Measurements from ENCODE around the gene SFTA2.
A peak's percentile ranks its signal among the peaks of the same experiment; 100 is the strongest.

Gene SFTA2

DNA sequence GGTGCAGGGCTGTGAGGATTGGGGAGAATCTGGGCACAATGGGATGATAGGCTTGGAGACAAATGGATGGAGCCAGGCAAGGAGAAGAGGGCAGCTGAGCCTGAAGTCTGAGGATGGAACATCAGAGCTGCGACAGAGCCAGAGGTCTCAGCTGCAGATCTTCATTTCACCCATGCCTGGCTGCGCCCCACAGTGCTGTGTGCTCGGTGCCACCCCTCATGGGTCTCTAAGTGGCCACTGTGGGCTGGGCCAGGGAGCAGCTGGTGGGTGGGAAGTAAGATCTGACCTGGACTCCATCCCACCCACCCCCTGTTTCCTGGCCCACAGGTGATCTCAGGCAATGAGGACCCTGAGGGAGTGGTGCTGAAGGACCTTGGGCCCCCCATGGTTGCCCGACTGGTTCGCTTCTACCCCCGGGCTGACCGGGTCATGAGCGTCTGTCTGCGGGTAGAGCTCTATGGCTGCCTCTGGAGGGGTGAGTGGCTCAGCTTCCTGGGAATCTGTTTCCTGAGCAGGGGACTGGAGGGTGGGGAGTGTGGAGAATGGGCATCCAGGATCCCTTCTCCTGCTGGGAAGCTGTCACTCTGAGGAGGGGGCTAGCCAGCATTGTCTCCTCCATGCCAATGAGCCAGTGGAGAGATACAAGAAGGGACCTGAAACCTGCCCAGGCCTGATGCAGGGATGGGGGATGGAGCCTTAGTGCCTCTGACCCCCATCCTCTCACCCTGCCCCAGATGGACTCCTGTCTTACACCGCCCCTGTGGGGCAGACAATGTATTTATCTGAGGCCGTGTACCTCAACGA, 41.1 kb downstream of the SFTA2 start:
- DNase-seq (ENCODE audit: low read depth in 2 of 2): no peak

DNA sequence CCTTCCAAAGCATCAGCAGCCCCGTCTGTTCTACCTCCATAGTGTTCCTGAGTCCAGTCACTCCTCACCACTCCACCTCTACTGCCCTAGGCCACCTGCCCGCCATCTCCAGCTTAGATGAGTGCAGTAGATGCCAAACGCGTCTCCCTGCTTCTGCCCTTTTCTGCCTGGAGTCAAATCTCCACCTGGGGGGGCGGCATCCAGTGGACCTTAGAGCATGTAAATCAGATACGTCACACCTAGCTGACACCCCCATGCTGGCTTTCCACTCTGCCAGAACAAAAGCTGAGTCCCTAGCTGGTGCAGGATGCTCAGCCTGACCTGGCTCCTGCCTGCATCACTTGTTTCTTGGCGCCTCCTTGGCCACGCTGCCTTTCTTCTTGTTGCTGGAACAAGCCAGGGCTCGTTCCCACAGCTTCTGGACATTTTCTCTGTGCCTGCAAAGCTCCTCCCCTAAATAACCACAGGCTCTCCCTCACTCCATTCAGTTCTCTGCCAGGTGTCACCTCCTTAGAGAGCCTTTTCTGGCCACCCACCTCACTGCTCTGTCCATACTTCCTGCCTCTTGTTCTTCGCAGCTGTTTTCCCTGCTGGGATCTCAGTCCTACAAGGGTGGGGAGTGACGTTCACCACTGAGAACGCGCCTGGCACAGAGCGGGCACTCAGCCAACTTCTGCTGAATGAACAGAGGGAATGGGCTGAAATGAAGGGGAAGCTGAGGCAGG, 41.9 kb downstream of the SFTA2 start:
- no peak for DNase-seq (ENCODE audit: low read depth in 2 of 2)

GRCh38 chr6:30889496-30889885, 42.5 kb downstream of the SFTA2 start:
- no peak for DNase-seq (ENCODE audit: low read depth in 2 of 2)

- DNase-seq (ENCODE audit: low read depth in 2 of 2): no peak
These were observed 43.0 kb downstream of the SFTA2 start for GRCh38 chr6:30888816-30889495.

DNA sequence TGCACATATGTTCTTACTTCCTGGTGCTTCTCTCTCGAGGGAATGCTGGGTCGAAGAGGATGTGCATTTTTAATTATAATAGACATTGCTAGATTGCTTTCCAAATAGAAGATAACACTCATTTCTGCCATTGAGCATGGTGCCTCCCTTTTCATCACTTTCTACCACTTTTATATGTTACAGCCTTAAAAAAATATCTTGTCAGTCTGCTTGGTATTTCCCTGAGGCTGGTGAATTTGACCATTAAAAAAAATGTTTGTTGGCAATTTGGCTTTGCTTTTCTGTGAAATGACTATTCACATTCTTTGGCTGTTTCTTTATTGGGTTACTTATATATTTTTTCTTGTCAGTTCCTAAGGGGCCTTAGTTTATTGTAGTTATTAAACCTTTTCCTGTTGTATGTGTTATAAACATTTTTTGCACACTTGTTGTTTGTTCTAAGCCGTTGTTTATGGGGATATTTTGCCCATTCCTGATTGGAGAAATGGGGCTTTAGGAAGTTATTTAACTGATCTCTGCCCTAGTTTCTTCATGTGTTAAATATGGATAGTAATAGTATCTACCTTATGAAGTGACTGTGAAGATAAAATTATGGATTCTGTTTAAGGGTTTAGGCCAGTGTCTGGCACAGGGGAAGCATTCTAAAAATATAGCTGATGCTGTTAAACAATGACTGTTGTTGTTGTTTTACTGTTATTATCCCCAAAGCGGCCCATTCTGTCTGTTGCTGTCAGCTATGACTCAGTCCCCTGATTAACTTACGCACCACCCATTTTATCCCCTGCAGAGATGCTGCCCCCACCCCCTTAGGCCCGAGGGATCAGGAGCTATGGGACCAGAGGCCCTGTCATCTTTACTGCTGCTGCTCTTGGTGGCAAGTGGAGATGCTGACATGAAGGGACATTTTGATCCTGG, 43.8 kb downstream of the SFTA2 start:
- DNase-seq (ENCODE audit: low read depth in 2 of 2): no peak

DNA sequence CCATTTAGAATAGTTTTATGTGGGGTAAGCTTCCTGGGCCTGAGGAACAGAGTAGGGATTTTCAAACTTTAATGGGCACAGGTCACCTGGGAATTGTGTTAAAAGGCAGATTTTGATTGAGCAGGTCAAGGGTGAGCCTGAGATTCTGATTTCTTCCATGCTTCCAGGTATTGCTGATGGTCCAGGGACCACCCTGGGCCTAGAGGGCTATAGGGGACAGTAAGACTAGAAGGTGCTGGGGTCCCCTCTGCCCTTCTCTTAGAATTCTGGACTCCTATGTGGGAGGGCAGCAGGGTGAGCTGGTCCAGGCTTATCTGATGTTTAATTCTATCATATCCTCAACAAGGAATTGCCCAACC, 45.1 kb downstream of the SFTA2 start:
- no peak for DNase-seq (ENCODE audit: low read depth in 2 of 2)

- peak; percentile 47 to 51 for DNase-seq (ENCODE audit: low read depth in 2 of 2)
These were observed 45.7 kb downstream of the SFTA2 start for GRCh38 chr6:30885999-30886896.

GRCh38 chr6:30885481-30885998, 46.4 kb downstream of the SFTA2 start:
- DNase-seq (ENCODE audit: low read depth in 2 of 2): no peak

DNA sequence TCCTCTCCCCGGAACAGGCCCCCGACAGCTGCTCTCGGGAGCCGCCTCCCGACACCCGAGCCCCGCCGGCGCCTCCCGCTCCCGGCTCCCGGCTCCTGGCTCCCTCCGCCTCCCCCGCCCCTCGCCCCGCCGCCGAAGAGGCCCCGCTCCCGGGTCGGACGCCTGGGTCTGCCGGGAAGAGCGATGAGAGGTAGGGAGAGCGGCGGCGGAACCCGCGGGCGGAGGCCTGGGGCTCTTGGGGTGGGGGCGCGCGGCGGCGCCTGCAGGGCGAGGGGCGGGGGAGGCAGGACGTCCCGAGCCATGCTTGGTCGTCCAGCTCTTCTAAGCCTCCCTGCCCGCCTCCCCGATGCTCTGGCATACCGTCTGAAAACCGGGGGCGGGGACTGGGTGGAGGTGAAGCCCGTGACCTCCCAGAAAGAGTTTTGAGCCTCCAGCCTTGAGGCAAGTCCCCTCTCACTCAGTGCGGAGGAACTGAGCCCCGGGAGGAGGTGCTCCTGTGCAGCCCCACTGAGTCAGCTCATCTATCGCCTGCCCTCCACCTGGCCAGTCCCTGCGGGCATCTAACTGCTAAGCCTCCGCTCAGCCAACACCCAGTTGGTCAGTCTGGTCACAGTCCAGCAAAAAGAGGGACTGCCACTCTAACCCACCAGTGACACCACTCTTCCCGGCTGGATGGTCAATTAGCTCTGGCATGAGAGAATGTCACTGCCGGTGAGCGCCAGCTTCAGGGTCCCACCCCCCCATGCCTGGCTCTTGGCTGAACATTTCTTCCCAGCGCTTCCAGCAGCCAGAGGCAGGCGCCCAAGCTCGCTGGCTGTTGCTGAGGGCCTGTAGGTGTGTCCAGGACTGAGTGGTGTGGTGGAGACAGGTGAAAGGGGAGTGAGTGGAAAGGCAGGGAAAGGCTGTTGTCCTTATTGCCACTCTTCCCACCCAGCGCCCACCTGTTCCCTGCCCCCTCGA, 47.2 kb downstream of the SFTA2 start:
- DNase-seq (ENCODE audit: low read depth in 2 of 2): no peak

DNA sequence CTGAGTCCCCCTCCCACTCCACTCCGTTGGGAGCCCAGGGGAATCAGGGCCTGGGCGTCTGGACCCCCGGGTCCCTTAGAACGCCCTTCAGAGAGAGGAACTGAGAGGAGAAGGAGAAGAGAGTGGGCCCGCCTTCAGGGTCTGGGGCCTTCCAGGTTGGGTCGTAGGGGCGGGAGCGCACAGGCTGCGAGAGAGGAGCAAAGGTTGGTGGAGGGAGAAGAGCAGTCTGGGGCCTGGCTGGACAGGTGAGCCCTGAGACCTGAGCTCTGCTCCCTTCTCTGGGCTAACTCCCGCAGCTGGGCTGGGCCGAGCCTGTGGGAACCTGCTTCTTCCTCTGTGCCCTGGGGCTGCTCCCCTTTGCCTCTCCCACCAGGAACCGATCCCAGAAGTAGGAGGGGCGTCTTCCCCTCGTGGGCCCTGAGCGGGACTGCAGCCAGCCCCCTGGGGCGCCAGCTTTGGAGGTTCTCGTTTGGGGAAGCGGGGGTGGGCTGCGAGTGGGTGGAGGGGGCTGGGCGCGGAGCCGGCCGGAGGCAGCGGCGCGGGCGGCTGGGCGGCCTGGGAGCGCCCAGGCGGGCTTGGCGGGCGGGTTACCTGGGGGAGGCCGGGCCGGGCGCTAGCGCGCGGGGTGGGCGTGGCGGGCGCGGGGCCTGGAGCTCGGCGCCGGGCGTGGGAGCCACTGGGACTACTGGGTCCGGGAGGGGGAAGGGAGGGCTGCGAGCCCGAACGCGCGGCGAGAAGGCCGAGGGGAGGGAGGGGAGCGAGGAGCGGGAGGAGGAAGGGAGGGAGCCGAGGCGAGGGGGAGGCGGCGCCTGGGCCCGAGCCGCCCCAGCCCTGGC, 48.1 kb downstream of the SFTA2 start, which contains the start of gene DDR1:
TSS of gene DDR1 (plus strand) at position 835 of the 836 bp plus-strand sequence. CDS start 4,211 bp downstream, outside the sequence.
- DNase-seq (ENCODE audit: low read depth in 2 of 2): peak in 1 of 2 experiments; percentile 42

DNA sequence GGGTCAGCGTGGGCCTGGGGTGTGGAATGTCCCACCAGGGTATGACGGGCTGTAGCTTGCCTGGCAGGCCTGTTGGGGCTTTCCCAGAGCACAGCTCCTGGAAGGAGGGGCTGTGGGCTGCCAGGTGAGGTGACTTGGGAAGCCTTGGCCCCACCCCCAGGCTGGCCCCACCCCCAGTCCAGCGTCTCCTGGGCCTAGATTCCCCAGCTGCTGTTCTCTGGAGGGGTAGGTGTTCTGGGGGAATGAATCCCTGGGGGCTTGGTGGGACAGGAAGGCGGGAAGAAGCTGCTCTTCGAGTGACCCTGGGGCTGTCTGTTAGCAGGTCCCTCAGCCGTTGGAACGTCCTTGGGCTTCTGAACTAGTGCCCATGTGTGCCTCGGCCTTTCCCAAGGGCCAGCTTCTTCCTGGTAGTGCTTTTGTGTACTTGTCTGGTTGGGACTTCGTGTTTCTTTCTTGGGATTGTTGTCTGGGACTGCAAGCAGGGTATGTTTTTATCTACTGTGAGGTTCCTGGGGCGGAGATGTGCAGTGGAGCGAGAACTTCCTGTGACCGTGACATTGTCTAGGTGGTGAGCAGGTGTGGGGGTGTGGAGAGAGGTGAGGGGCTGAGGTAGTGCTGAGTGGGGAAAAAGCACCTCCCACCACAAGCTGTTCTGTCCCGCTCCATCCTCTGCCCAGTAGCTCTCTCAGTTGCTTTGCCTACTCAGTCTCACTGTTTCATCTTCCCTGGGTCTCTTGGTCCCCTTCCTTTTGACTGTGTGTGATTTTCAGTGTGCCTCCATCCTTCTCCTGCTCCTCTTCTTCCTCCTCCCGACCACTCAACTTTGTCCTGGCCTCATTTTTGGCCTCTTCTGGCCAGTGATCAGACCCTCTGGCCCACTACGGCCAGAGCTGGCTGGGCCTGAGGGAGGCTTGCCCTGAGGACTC, 48.9 kb downstream of the SFTA2 start:
- DNase-seq (ENCODE audit: low read depth in 2 of 2): no peak

DNA sequence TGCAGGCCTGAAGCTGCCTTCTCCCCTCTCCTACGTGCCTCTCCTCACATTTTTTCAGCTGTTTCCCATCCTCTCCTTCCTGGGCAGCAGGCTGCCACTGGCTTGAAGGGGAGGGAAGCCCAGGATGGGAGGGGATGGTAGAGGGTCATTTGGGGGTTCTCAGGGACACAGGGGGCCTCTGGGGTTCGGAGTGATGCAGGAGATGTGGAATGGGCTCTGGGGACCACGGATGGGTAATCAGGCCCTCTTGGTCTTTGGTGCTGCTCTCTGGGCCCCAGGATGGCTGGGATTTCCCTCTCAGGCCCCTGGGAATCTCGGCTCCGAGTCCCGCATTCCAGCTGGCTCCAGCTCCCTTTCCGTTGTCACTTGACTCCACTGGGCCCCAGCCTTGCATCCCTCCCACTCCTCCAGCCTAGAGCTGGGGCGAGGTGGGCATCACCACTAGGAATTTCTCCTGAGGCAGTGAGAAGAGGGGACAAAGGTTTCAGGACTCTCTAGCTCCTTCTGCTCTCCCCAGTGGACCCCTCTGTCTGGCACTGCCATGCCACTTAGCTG, 49.7 kb downstream of the SFTA2 start:
- no peak for DNase-seq (ENCODE audit: low read depth in 2 of 2)

DNA sequence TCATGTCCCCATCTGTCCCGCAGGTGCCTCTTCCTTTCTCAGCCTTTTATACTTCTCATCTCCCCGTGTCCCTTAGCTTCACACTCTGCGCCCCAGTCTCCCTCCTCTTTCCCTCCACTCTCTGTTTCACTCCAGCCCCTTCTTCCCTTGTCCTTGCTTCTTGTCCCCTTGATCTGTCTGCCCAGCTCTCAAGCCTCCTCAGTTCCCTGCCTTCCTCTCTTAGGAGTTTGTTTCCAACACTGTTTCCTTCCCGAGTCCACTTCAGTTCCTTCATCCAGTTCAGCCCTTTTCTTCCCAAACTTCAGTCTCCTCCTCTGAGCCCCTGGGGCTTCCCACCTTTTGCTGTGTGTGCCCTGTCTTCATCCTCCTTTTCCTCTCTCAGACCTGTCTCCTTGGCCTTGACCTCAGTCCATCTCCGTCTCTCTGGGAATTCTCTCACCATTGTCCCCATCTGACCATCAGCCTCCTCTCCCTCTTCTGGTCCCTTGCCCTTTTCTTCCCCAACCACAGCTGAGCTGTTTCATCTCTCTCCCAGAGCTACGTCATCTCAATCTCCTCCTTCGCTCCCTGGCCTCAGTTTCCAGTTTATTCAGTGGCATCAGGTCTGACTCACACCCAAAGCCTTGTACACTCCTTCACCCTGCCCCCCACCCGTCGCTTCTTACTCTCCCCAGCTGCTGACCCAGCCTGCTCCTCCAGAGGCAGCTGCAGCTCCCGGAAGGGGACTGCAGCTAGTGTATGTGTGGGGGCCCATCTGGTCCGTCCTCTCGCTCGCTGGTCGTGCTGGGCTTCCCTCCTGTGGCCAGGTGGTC, 50.4 kb downstream of the SFTA2 start:
- no peak for DNase-seq (ENCODE audit: low read depth in 2 of 2)
